ENCODE results near the gene DCLK1. TPM values are rescaled to one million over a fixed set of nuclear protein-coding genes. Genes with fewer than 3 reads are reported as not detected.

Gene DCLK1
- total RNA-seq, 2 donors from 2014 or later = 64.4 to 112 TPM

GRCh38 chr13:35723053-35723461, 408.1 kb downstream of the DCLK1 start:
- no peak for DNase-seq (ENCODE audit: low spot score)
- intact Hi-C loops (cut with DNase I) = no loop called here

- DNase-seq (ENCODE audit: low spot score) = no peak
- intact Hi-C loops (cut with DNase I) = no loop called here
Observed at GRCh38 chr13:35722458-35723052, 408.6 kb downstream of the DCLK1 start.

- intact Hi-C loops (cut with DNase I) = no loop called here
- DNase-seq (ENCODE audit: low spot score) = peak; percentile 82
Observed at GRCh38 chr13:35720690-35721554, 410.3 kb downstream of the DCLK1 start.

GRCh38 chr13:35720290-35720689, 410.9 kb downstream of the DCLK1 start:
- DNase-seq (ENCODE audit: low spot score) = no peak
- intact Hi-C loops (cut with DNase I) = no loop called here

Other genes with a start within 250 kb of the DCLK1 start
- gene SOHLH2, start 83.2 kb upstream of the DCLK1 start, total RNA-seq = under 1 TPM in 1 of 2 donors, not detected in 1; 0.79 TPM
- under 1 TPM; 0.97 to 1.00 TPM for gene CCDC169, start 166.4 kb upstream of the DCLK1 start, total RNA-seq
- gene SPART, start 215.0 kb upstream of the DCLK1 start, total RNA-seq = 10 to 100 TPM; 77.4 to 85.0 TPM

All from posterior vena cava (tissue), 2 donors.